Measurements from ENCODE around the gene FAM53C. TPM values are rescaled to one million over a fixed set of nuclear protein-coding genes. Genes with fewer than 3 reads are reported as not detected.

FAM53C gene
- total RNA-seq, 4 donors from 2014 or later: 17.9 to 21.4 (median 18.5) TPM

GRCh38 chr5:138340008-138340407 is 1.9 kb downstream of the FAM53C start:
- no peak for TF ChIP-seq CTCF (IDR thresholded peaks at IDR 0.05; ENCODE audit: low read depth)

- no peak for TF ChIP-seq CTCF (IDR thresholded peaks at IDR 0.05; ENCODE audit: low read depth)
These were observed 7.0 kb downstream of the FAM53C start for GRCh38 chr5:138344887-138345622.

- TF ChIP-seq CTCF (IDR thresholded peaks at IDR 0.05; ENCODE audit: low read depth): no peak
These were observed 8.8 kb downstream of the FAM53C start for GRCh38 chr5:138346889-138347288.

GRCh38 chr5:138349852-138350562 is 11.9 kb downstream of the FAM53C start:
- TF ChIP-seq CTCF (IDR thresholded peaks at IDR 0.05; ENCODE audit: low read depth): no peak

- TF ChIP-seq CTCF (IDR thresholded peaks at IDR 0.05; ENCODE audit: low read depth): no peak
These were observed 12.5 kb downstream of the FAM53C start for GRCh38 chr5:138350563-138350890.

- TF ChIP-seq CTCF (IDR thresholded peaks at IDR 0.05; ENCODE audit: low read depth): no peak
These were observed 13.0 kb downstream of the FAM53C start for GRCh38 chr5:138351056-138351455.

- no peak for TF ChIP-seq CTCF (IDR thresholded peaks at IDR 0.05; ENCODE audit: low read depth)
These were observed 13.5 kb downstream of the FAM53C start for GRCh38 chr5:138351517-138351916.
